Immature natural killer cell (primary cell): ENCODE results near the gene TMEM212. TPM values are rescaled to one million over a fixed set of nuclear protein-coding genes. Genes with fewer than 3 reads are reported as not detected.

Experiments used
- DNase-seq, 3 donors: peaks; one replicate each; pipeline ENCODE4 v3.0.0; 2022; ENCODE audit warnings: mixed read lengths in 1 of 3
- H3K27ac Mint-ChIP-seq, 6 donors: one replicate each; pipeline ENCODE4 v1.8.0; 2020; ENCODE audit warnings: mixed read lengths in 6 of 6, mild to moderate bottlenecking in 5 of 6, inconsistent platforms in 4 of 6, moderate library complexity in 3 of 6
- H3K27me3 Mint-ChIP-seq, 3 donors: one replicate each; pipeline ENCODE4 v1.8.0; 2020 to 2021; ENCODE audit warnings: low read depth in 3 of 3, mild to moderate bottlenecking in 3 of 3, mixed read lengths in 3 of 3, moderate library complexity in 3 of 3, inconsistent platforms in 1 of 3
- H3K36me3 Mint-ChIP-seq, 3 donors: one replicate each; pipeline ENCODE4 v1.8.0; 2020; ENCODE audit warnings: mixed read lengths in 3 of 3, inconsistent platforms in 2 of 3, mild to moderate bottlenecking in 2 of 3
- H3K4me1 Mint-ChIP-seq, 2 donors: one replicate each; pipeline ENCODE4 v1.8.0; 2020; ENCODE audit warnings: inconsistent platforms in 2 of 2, mild to moderate bottlenecking in 2 of 2, mixed read lengths in 2 of 2, moderate library complexity in 1 of 2
- H3K4me3 Mint-ChIP-seq, 5 donors: one replicate each; pipeline ENCODE4 v1.8.0; 2020; ENCODE audit warnings: mild to moderate bottlenecking in 5 of 5, mixed read lengths in 5 of 5, inconsistent platforms in 3 of 5, moderate library complexity in 3 of 5
- H3K9me3 Mint-ChIP-seq, 6 donors: one replicate each; pipeline ENCODE4 v1.8.0; 2020; ENCODE audit warnings: mild to moderate bottlenecking in 6 of 6, mixed read lengths in 6 of 6, inconsistent platforms in 4 of 6, moderate library complexity in 3 of 6
- polyA plus RNA-seq, 3 donors: library from polyadenylated mRNA; unstranded; fragments of 300-500 nt; fragmentation: Illumina TruSeq; gene quantifications; one replicate each; pipeline ENCODE4 v1.2.3, GENCODE V29; 2021

The TMEM212 gene
- polyA plus RNA-seq, 3 donors from 2014 or later, result not detected

- DNase-seq, result peak; percentile 11 to 32 (median 13)
- peaks cover 0 to 2% (median 0%) of the 10 kb centered on the region in 3 donors for H3K27me3 Mint-ChIP-seq
Measured at GRCh38 chr3:171862993-171863521, 19.9 kb downstream of the TMEM212 start.

GRCh38 chr3:171863920-171864319 is 20.8 kb downstream of the TMEM212 start:
- no peak overlapping the region for H3K4me3 Mint-ChIP-seq
- H3K36me3 Mint-ChIP-seq, result no peaks in the 10 kb centered on the region
- peaks cover 14 to 45% of the 10 kb centered on the region in 2 donors for H3K4me1 Mint-ChIP-seq
- peaks cover 0 to 2% (median 0%) of the 10 kb centered on the region in 3 donors for H3K27me3 Mint-ChIP-seq
- peak overlapping the region in 1 of 6 donors; percentile 8 for H3K27ac Mint-ChIP-seq
- H3K9me3 Mint-ChIP-seq, result no peaks in the 10 kb centered on the region
- DNase-seq, result no peak

More at GRCh38 chr3:171862993-171863521, 19.9 kb downstream of the TMEM212 start:
- Mint-ChIP-seq H3K36me3 (peaks cover 0 to 3% (median 0%) of the 10 kb centered on the region in 3 donors), H3K9me3 (peaks cover 0 to 2% (median 0%) of the 10 kb centered on the region in 6 donors), H3K4me3 (no peak overlapping the region), H3K27ac (no peak overlapping the region), H3K4me1 (peaks cover 14 to 45% of the 10 kb centered on the region in 2 donors)

- H3K4me1 Mint-ChIP-seq, result peaks cover 8 to 34% of the 10 kb centered on the region in 2 donors
- H3K27ac Mint-ChIP-seq, result no peak overlapping the region
- no peaks in the 10 kb centered on the region for H3K9me3 Mint-ChIP-seq
- no peak overlapping the region for H3K4me3 Mint-ChIP-seq
- DNase-seq, result no peak
- H3K27me3 Mint-ChIP-seq, result peaks cover 0 to 2% (median 0%) of the 10 kb centered on the region in 3 donors
- H3K36me3 Mint-ChIP-seq, result no peaks in the 10 kb centered on the region
Measured at GRCh38 chr3:171865191-171865865, 22.2 kb downstream of the TMEM212 start.

GRCh38 chr3:171867981-171868380 is 24.8 kb downstream of the TMEM212 start:
- H3K36me3 Mint-ChIP-seq, result no peaks in the 10 kb centered on the region
- peaks cover 0 to 2% (median 0%) of the 10 kb centered on the region in 3 donors for H3K27me3 Mint-ChIP-seq
- no peaks in the 10 kb centered on the region for H3K9me3 Mint-ChIP-seq
- H3K27ac Mint-ChIP-seq, result no peak overlapping the region
- no peak for DNase-seq
- H3K4me1 Mint-ChIP-seq, result peaks cover 4 to 10% of the 10 kb centered on the region in 2 donors
- H3K4me3 Mint-ChIP-seq, result no peak overlapping the region

- no peak for DNase-seq
- Mint-ChIP-seq H3K4me3 (no peak overlapping the region), H3K27ac (no peak overlapping the region), H3K27me3 (peaks cover 0 to 5% (median 0%) of the 10 kb centered on the region in 3 donors), H3K9me3 (no peaks in the 10 kb centered on the region), H3K4me1 (no peaks in the 10 kb centered on the region), H3K36me3 (no peaks in the 10 kb centered on the region)
Measured at GRCh38 chr3:171871392-171872274, 28.5 kb downstream of the TMEM212 start.

GRCh38 chr3:171873580-171873979 is 30.4 kb downstream of the TMEM212 start:
- no peak for DNase-seq
- peaks cover 0 to 5% (median 0%) of the 10 kb centered on the region in 3 donors for H3K27me3 Mint-ChIP-seq
- H3K27ac Mint-ChIP-seq, result no peak overlapping the region
- no peaks in the 10 kb centered on the region for H3K36me3 Mint-ChIP-seq
- no peaks in the 10 kb centered on the region for H3K9me3 Mint-ChIP-seq
- H3K4me1 Mint-ChIP-seq, result no peaks in the 10 kb centered on the region
- no peak overlapping the region for H3K4me3 Mint-ChIP-seq

GRCh38 chr3:171874251-171874681 is 31.1 kb downstream of the TMEM212 start:
- Mint-ChIP-seq H3K27ac (no peak overlapping the region), H3K27me3 (peaks cover 0 to 5% (median 0%) of the 10 kb centered on the region in 3 donors), H3K4me3 (no peak overlapping the region), H3K9me3 (no peaks in the 10 kb centered on the region), H3K4me1 (no peaks in the 10 kb centered on the region), H3K36me3 (no peaks in the 10 kb centered on the region)
- no peak for DNase-seq

- Mint-ChIP-seq H3K36me3 (no peaks in the 10 kb centered on the region), H3K27me3 (peaks cover 0 to 5% (median 0%) of the 10 kb centered on the region in 3 donors), H3K27ac (no peak overlapping the region), H3K4me1 (no peaks in the 10 kb centered on the region), H3K4me3 (no peak overlapping the region), H3K9me3 (no peaks in the 10 kb centered on the region)
- no peak for DNase-seq
Measured at GRCh38 chr3:171874879-171875278, 31.7 kb downstream of the TMEM212 start.

- no peaks in the 10 kb centered on the region for H3K36me3 Mint-ChIP-seq
- no peaks in the 10 kb centered on the region for H3K4me1 Mint-ChIP-seq
- no peaks in the 10 kb centered on the region for H3K9me3 Mint-ChIP-seq
- no peak overlapping the region for H3K27ac Mint-ChIP-seq
- no peak for DNase-seq
- no peak overlapping the region for H3K4me3 Mint-ChIP-seq
- peaks cover 0 to 5% (median 0%) of the 10 kb centered on the region in 3 donors for H3K27me3 Mint-ChIP-seq
Measured at GRCh38 chr3:171875923-171876412, 32.8 kb downstream of the TMEM212 start.

- no peak overlapping the region for H3K4me3 Mint-ChIP-seq
- no peaks in the 10 kb centered on the region for H3K4me1 Mint-ChIP-seq
- H3K27me3 Mint-ChIP-seq, result peaks cover 0 to 5% (median 0%) of the 10 kb centered on the region in 3 donors
- no peak overlapping the region for H3K27ac Mint-ChIP-seq
- no peaks in the 10 kb centered on the region for H3K9me3 Mint-ChIP-seq
- DNase-seq, result no peak
- no peaks in the 10 kb centered on the region for H3K36me3 Mint-ChIP-seq
Measured at GRCh38 chr3:171876680-171877147, 33.6 kb downstream of the TMEM212 start.

- no peak for DNase-seq
- Mint-ChIP-seq H3K4me3 (no peak overlapping the region), H3K4me1 (no peaks in the 10 kb centered on the region), H3K9me3 (no peaks in the 10 kb centered on the region), H3K27me3 (peaks cover 0 to 2% (median 0%) of the 10 kb centered on the region in 3 donors), H3K36me3 (no peaks in the 10 kb centered on the region), H3K27ac (no peak overlapping the region)
Measured at GRCh38 chr3:171878461-171879225, 35.5 kb downstream of the TMEM212 start.

- no peaks in the 10 kb centered on the region for H3K4me1 Mint-ChIP-seq
- no peak overlapping the region for H3K4me3 Mint-ChIP-seq
- no peaks in the 10 kb centered on the region for H3K36me3 Mint-ChIP-seq
- DNase-seq, result no peak
- H3K9me3 Mint-ChIP-seq, result no peaks in the 10 kb centered on the region
- H3K27ac Mint-ChIP-seq, result no peak overlapping the region
- H3K27me3 Mint-ChIP-seq, result peaks cover 0 to 2% (median 0%) of the 10 kb centered on the region in 3 donors
Measured at GRCh38 chr3:171879472-171879871, 36.3 kb downstream of the TMEM212 start.
